HG02798 (cell line): ENCODE results near the gene GKN2.
"Not testable (repeated sequence)": the region's sequence is repeated elsewhere in the genome, so short reads cannot be mapped to it uniquely, and the experiment has no call there.

Experiments used
- ATAC-seq: cut with Tn5 transposase; IDR thresholded peaks from one replicate; pipeline ENCODE4 v1.9.1; 2021; ENCODE audit warnings: mild to moderate bottlenecking; ENCODE audit not compliant: unreplicated experiment, poor library complexity

Gene GKN2

GRCh38 chr2:68900496-68901198 lies 52.0 kb downstream of the GKN2 start:
- ATAC-seq, result no peak

GRCh38 chr2:68895981-68896380 lies 56.7 kb downstream of the GKN2 start:
- not testable (repeated sequence) for ATAC-seq
